ENCODE measurements around the gene SLC35E1. TPM values are rescaled to one million over a fixed set of nuclear protein-coding genes. Genes with fewer than 3 reads are reported as not detected.
"Not testable (repeated sequence)": the region's sequence is repeated elsewhere in the genome, so short reads cannot be mapped to it uniquely, and the experiment has no call there.

SLC35E1 gene
- polyA plus RNA-seq, 1 of the 3 experiments (the other 2 are of a cell fraction), result 23.5 TPM

- no peak for TF ChIP-seq ZBTB33 (IDR thresholded peaks at IDR 0.05; ENCODE audit: borderline replicate concordance, low read depth)
- no peak for TF ChIP-seq SMC3 (IDR thresholded peaks at IDR 0.05; ENCODE audit: low read depth, low read length)
- TF ChIP-seq GABPA (IDR thresholded peaks at IDR 0.05; ENCODE audit: low read depth), result no peak
- no peak for TF ChIP-seq NRF1 (IDR thresholded peaks at IDR 0.05; ENCODE audit: low read depth, low read length)
- no peak for TF ChIP-seq POLR2AphosphoS5 (IDR thresholded peaks at IDR 0.05; ENCODE audit: low read depth, low read length)
- TF ChIP-seq CHD2 (IDR thresholded peaks at IDR 0.05; ENCODE audit: low read length, partially characterized antibody), result no peak
- no peak for TF ChIP-seq SIN3A (IDR thresholded peaks at IDR 0.05; ENCODE audit: borderline replicate concordance, low read depth, low read length)
Measured at GRCh38 chr19:16544473-16545231, 27.6 kb downstream of the SLC35E1 start (continued).

- POLR2A ChIA-PET; H3F3A ChIP-seq (replicated peaks; ENCODE audit: insufficient read depth); H3K27ac ChIP-seq (ENCODE audit: low read depth in 2 of 2, low read length in 1 of 2); H3K9me3 ChIP-seq; H2AFZ ChIP-seq (ENCODE audit: low read depth); H3K9me2 ChIP-seq; H3K9ac ChIP-seq; DNase-seq; H3K27me3 ChIP-seq (ENCODE audit: insufficient read depth): not testable (repeated sequence)
- Histone ChIP-seq H3K4me3 (ENCODE audit: low read depth in 2 of 2, low read length in 1 of 2) (peak overlapping the region; percentile 75 to 99; a peak in 3 of 4 replicates), H3K36me3 (replicated peaks in 1 of 2; ENCODE audit: control insufficient read depth in 1 of 2, insufficient read depth in 2 of 2, low read length in 1 of 2) (peaks cover 4 to 15% of the 10 kb centered on the region in 2 experiments), H3K4me2 (peak overlapping the region; percentile 98), H4K20me1 (ENCODE audit: insufficient read depth) (peaks cover 29% of the 10 kb centered on the region), H3K4me1 (ENCODE audit: control insufficient read depth in 1 of 2, insufficient read depth in 2 of 2, low read depth in 1 of 2, low read length in 1 of 2) (peaks cover 14 to 15% of the 10 kb centered on the region in 2 experiments; a peak in 2 of 4 replicates), H3K79me2 (ENCODE audit: insufficient read depth) (peaks cover 65% of the 10 kb centered on the region)
- CTCF ChIA-PET, result interaction anchor here (1.1 kb wide), 1 partner anchor 17 kb away, joined by 4 read pairs; no protein-coding TSS in a partner anchor
- WGBS (ENCODE audit: low lambda C conversion rate), result 90% methylated on average over 6 of the region's 6 CpGs
Measured at GRCh38 chr19:16543734-16544133, 28.5 kb downstream of the SLC35E1 start.

- DNase-seq, result no peak
- Histone ChIP-seq H3K9me3 (no peaks in the 10 kb centered on the region), H3K9ac (peak overlapping the region; percentile 95), H3K4me3 (ENCODE audit: low read depth in 2 of 2, low read length in 1 of 2) (peak overlapping the region; percentile 75 to 99), H3K79me2 (ENCODE audit: insufficient read depth) (peaks cover 72% of the 10 kb centered on the region), H3K27me3 (ENCODE audit: insufficient read depth) (no peaks in the 10 kb centered on the region), H3K4me2 (peak overlapping the region; percentile 98), H2AFZ (ENCODE audit: low read depth) (peak overlapping the region; percentile 76; the same call in 1 of the 2 replicates), H3K36me3 (replicated peaks in 1 of 2; ENCODE audit: control insufficient read depth in 1 of 2, insufficient read depth in 2 of 2, low read length in 1 of 2) (peaks cover 4 to 20% of the 10 kb centered on the region in 2 experiments), H3F3A (replicated peaks; ENCODE audit: insufficient read depth) (peaks cover 8% of the 10 kb centered on the region), H3K27ac (ENCODE audit: low read depth in 2 of 2, low read length in 1 of 2) (peak overlapping the region; percentile 71 to 88), H3K9me2 (no peaks in the 10 kb centered on the region), H3K4me1 (ENCODE audit: control insufficient read depth in 1 of 2, insufficient read depth in 2 of 2, low read depth in 1 of 2, low read length in 1 of 2) (peaks cover 14 to 15% of the 10 kb centered on the region in 2 experiments; a peak in 2 of 4 replicates), H4K20me1 (ENCODE audit: insufficient read depth) (peaks cover 36% of the 10 kb centered on the region)
- ChIA-PET CTCF (no interaction called here), POLR2A (no interaction called here)
- no peak for TF ChIP-seq YY1 (IDR thresholded peaks at IDR 0.05; ENCODE audit: low read depth)
- TF ChIP-seq GABPA (IDR thresholded peaks at IDR 0.05; ENCODE audit: low read depth), result no peak
- no peak for TF ChIP-seq MAX (IDR thresholded peaks at IDR 0.05; ENCODE audit: low read depth)
- TF ChIP-seq TAF1 (IDR thresholded peaks at IDR 0.05; ENCODE audit: borderline replicate concordance, low read depth, low read length), result no peak
- TF ChIP-seq REST (IDR thresholded peaks at IDR 0.05; ENCODE audit: low read depth, low read length), result no peak
- no peak for TF ChIP-seq NFIC (IDR thresholded peaks at IDR 0.05; ENCODE audit: borderline replicate concordance)
- no peak for TF ChIP-seq TCF12 (IDR thresholded peaks at IDR 0.05)
- no peak for TF ChIP-seq JUND (IDR thresholded peaks at IDR 0.05)
- no peak for TF ChIP-seq USF1 (IDR thresholded peaks at IDR 0.05; ENCODE audit: borderline replicate concordance, low read depth)
- no peak for TF ChIP-seq PBX3 (IDR thresholded peaks at IDR 0.05)
- no peak for TF ChIP-seq EZH2phosphoT487 (IDR thresholded peaks at IDR 0.05; ENCODE audit: borderline replicate concordance, low read depth)
- WGBS (ENCODE audit: low lambda C conversion rate), result 5% methylated on average over 14 of the region's 15 CpGs
Measured at GRCh38 chr19:16542910-16543472, 29.2 kb downstream of the SLC35E1 start.
